Lower leg skin (tissue), 4 donors: ENCODE data around the gene FFAR3. TPM values are rescaled to one million over a fixed set of nuclear protein-coding genes. Genes with fewer than 3 reads are reported as not detected.
"Not testable (repeated sequence)": the region's sequence is repeated elsewhere in the genome, so short reads cannot be mapped to it uniquely, and the experiment has no call there.

Experiments used
- DNase-seq, 2 donors: peaks; one replicate each; pipeline ENCODE4 v3.0.0-alpha.2; 2019; ENCODE audit warnings: low spot score in 2 of 2
- H3K4me3 ChIP-seq: fragments of 200-600 bp; sonication (generic); 2 replicates; pipeline ENCODE4 v1.5.1; 2017; ENCODE audit warnings: mild to moderate bottlenecking, low read depth; ENCODE audit not compliant: poor library complexity, severe bottlenecking
- POLR2A ChIP-seq, 2 donors: fragments of 450-650 bp; IDR thresholded peaks; one replicate each; pipeline ENCODE4 v1.6.1; 2016 to 2017; ENCODE audit warnings: antibody characterized with exemption in 2 of 2, mild to moderate bottlenecking in 1 of 2, moderate library complexity in 1 of 2
- WGBS, 2 donors: methylation state at CpG; one replicate each; pipeline ENCODE4 v1.1.5; 2018; 5-methylcytosine and 5-hydroxymethylcytosine counted together
- intact Hi-C: fragments of 100-400 bp; cut with DNase I; formaldehyde crosslinking; loops from one replicate; pipeline ENCODE4 v1.15.0; 2023; ENCODE audit warnings: low total_unique reads
- total RNA-seq, 4 donors: library from RNA; depleted of rRNA; stranded (reverse); fragments of >200 nt; gene quantifications; one replicate each; pipeline ENCODE4 v1.1.0, GENCODE V29; 2016
- TF ChIP-seq, protein P1 (sequence below), 3 donors: fragments of 450-650 bp; IDR thresholded peaks; one replicate each; pipeline ENCODE4 v1.5.1; 2016; ENCODE audit warnings: antibody characterized with exemption in 3 of 3, mild to moderate bottlenecking in 3 of 3, moderate library complexity in 2 of 3

The FFAR3 gene
- total RNA-seq, 4 donors from 2014 or later, result not detected

DNA sequence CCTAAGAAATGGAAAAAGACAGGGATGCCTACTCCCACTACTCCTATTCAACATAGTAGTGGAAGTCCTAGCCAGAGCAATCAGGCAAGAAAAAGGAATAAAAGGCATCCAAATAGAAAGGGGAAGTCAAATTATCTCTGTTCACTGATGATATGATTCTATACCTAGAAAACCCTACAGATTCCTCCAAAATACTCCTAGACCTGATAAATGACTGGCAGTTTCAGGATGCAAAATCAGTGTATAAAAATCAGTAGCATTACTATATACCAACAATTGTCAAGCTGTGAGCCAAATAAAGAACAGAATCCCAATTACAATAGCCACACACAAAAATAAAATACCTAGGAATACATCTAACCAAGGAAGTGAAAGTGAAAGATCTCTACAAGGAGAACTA, 11.3 kb downstream of the FFAR3 start:
- no peak for DNase-seq
- no peak overlapping the region for H3K4me3 ChIP-seq
- TF ChIP-seq, protein P1, sequence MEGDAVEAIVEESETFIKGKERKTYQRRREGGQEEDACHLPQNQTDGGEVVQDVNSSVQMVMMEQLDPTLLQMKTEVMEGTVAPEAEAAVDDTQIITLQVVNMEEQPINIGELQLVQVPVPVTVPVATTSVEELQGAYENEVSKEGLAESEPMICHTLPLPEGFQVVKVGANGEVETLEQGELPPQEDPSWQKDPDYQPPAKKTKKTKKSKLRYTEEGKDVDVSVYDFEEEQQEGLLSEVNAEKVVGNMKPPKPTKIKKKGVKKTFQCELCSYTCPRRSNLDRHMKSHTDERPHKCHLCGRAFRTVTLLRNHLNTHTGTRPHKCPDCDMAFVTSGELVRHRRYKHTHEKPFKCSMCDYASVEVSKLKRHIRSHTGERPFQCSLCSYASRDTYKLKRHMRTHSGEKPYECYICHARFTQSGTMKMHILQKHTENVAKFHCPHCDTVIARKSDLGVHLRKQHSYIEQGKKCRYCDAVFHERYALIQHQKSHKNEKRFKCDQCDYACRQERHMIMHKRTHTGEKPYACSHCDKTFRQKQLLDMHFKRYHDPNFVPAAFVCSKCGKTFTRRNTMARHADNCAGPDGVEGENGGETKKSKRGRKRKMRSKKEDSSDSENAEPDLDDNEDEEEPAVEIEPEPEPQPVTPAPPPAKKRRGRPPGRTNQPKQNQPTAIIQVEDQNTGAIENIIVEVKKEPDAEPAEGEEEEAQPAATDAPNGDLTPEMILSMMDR (IDR thresholded peaks at IDR 0.05), result no peak
- no peak for TF ChIP-seq POLR2A (IDR thresholded peaks at IDR 0.05)
- intact Hi-C loops, result no loop called here

DNA sequence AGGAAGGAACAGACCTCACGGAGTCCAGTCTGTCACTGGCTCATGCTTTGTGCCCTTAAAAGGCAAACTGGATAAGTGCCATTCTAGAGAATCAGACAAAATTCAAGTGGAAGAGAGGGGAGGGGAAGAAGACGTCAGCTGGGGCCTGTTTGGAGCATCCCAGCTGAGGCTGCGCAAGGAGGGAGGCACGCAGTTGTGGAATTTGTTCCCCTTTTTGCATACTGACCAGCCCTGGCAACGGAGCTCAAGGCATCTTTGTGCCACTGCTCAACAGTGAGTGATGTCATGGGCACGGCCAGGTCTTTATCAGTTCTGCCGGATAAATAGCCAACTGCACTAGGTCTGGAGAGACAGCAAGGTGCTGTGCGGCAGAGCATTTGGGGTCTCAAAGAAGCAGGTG, 12.5 kb downstream of the FFAR3 start, which contains the start of gene GPR42:
TSS of gene GPR42 (plus strand) at position 347 of the 400 bp plus-strand sequence. CDS start 292 bp downstream, outside the sequence.
- DNase-seq, result peak in 1 of 2 donors; percentile 67
- no peak within 1 kb of the TSS for H3K4me3 ChIP-seq
- no peak for TF ChIP-seq POLR2A (IDR thresholded peaks at IDR 0.05)
- TF ChIP-seq, protein P1 (IDR thresholded peaks at IDR 0.05), result no peak
- intact Hi-C loops, result no loop called here
- 81 to 85% methylated on average over 6 to 8 of the region's 8 CpGs for WGBS, 2 donors

DNA sequence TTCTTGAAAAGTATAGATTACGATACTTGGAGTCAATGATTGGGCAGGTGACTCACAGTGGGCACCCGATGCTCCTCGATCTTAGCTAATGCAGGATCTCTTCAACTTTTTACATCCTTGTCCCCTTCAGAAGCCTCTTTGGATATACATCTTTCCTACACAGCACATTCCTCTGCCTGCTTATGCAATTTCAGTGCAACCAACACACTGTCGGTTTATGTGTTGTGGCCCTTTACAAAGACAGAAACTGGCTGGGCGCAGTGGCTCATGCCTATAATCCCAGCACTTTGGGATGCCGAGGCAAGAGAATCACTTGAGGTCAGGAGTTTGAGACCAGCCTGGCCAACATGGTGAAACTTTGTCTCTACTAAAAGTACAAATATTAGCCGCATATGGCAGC, 15.2 kb downstream of the FFAR3 start:
- 86 to 93% methylated on average over 7 of the region's 7 CpGs for WGBS, 2 donors
- no peak overlapping the region for H3K4me3 ChIP-seq
- TF ChIP-seq, protein P1 (IDR thresholded peaks at IDR 0.05), result no peak
- TF ChIP-seq POLR2A (IDR thresholded peaks at IDR 0.05), result no peak
- intact Hi-C loops, result no loop called here
- DNase-seq, result peak in 1 of 2 donors; percentile 68

DNA sequence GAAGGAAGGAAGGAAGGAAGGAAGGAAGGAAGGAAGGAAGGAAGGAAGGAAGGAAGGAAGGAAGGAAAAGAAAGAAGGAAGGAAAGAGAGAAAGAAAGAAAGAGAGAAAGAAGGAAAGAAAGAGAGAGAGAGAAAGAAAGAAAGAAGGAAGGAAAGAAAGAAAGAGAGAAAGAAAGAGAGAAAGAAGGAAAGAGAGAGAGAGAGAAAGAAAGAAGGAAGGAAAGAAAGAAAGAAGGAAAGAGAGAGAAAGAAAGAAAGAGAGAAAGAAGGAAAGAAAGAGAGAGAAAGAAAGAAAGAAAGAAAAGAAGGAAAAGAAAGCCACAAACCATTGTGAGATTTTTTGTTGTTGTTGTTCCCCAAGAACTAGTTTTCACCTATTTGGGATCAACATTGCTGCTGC, 15.8 kb downstream of the FFAR3 start:
- intact Hi-C loops, H3K4me3 ChIP-seq: not testable (repeated sequence)

DNA sequence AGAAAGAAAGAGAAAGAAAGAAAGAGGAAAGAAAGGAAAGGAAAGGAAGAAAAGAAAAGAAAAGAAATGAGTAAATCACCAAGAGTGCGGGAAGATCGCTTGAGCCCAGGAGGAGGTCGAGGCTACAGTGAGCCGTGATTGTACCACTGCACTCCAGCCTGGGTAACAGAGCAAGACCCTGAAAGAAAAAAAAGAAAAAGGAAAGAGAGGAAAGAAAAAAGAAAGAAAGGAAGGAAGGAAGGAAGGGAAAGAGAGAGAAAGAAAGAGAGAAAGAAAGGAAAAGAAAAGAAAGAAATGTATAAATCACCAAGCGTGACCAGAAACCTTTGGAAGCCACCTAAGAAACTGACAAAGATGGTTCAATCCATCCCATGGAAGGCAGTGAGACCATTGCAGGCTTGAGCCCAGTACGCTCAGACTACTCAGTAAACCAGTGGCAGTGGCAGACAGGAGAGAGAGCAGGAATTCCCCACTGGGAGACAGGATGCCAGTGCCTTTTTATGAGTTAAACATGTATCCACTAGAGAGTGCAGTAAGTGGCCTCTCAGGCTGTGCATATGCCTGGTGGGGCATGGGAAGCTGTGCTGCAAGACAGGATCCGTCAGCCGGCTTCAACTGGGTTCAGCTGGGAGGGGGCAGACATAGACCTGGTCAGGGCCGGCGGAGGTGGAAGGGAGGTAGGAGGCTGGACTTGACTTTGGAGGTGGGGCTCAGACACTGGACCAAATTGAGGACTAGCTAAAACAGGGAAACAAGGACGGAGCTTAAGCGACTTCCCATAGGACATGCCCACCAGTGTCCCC, 17.4 kb downstream of the FFAR3 start:
- intact Hi-C loops, result no loop called here
- 74 to 80% methylated on average over 12 of the region's 12 CpGs for WGBS, 2 donors
- peak in 1 of 2 donors; percentile 48 for DNase-seq
- TF ChIP-seq, protein P1 (IDR thresholded peaks at IDR 0.05), result no peak
- no peak for TF ChIP-seq POLR2A (IDR thresholded peaks at IDR 0.05)
- H3K4me3 ChIP-seq, result no peak overlapping the region

More for the DNA sequence above, 15.8 kb downstream of the FFAR3 start:
- not testable (repeated sequence) for DNase-seq

DNA sequence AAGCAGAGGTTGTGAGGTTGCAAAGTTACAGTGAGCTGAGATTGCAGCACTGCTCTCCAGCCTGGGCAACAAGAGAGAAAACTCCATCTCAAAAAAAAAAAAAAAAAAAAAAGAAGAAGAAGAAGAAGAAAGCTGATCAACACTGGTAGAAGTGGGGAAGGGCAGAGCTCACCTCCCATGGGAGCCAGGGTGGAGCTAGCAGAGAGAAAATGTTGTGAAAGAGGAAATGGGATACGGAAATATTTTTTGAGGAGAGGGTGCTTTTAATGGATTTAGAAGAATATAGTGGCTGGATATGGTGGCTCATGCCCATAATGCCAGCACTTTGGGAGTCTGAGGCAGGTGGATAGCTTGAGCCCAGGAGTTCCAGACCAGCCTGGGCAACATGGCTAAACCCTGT, 19.4 kb downstream of the FFAR3 start:
- intact Hi-C loops, result no loop called here
- WGBS, 2 donors, result 47 to 50% methylated on average over 1 of the region's 1 CpG
- TF ChIP-seq, protein P1 (IDR thresholded peaks at IDR 0.05), result no peak
- TF ChIP-seq POLR2A (IDR thresholded peaks at IDR 0.05), result no peak
- no peak overlapping the region for H3K4me3 ChIP-seq
- DNase-seq, result no peak
